GM12892 (cell line): ENCODE results near the gene SLC7A4.

Experiments
- POLR2A ChIP-seq: IDR thresholded peaks from 2 replicates; pipeline ENCODE4 v1.6.1; 2011; ENCODE audit warnings: low read depth, low read length, control low read depth
- POLR2AphosphoS5 ChIP-seq: IDR thresholded peaks from 2 replicates; pipeline ENCODE4 v1.6.1; 2011; ENCODE audit warnings: low read depth, low read length, control low read depth

GRCh38 chr22:21010426-21011113 lies 21.8 kb downstream of the SLC7A4 start:
- TF ChIP-seq POLR2A, result no peak
- no peak for TF ChIP-seq POLR2AphosphoS5
